GM19351 (cell line): ENCODE data around the gene APBA1.
A peak's percentile ranks its signal among the peaks of the same experiment; 100 is the strongest.

ENCODE experiments used
- ATAC-seq: cut with Tn5 transposase; IDR thresholded peaks from one replicate; pipeline ENCODE4 v1.9.1; 2021; ENCODE audit warnings: mild to moderate bottlenecking, moderate library complexity; ENCODE audit not compliant: unreplicated experiment

APBA1 gene

GRCh38 chr9:69535911-69536310 lies 136.3 kb downstream of the APBA1 start:
- ATAC-seq, result no peak

- ATAC-seq, result no peak
Measured at GRCh38 chr9:69535286-69535832, 136.8 kb downstream of the APBA1 start.

GRCh38 chr9:69532396-69532795 lies 139.8 kb downstream of the APBA1 start:
- ATAC-seq, result no peak

GRCh38 chr9:69527454-69527853 lies 144.7 kb downstream of the APBA1 start:
- no peak for ATAC-seq

GRCh38 chr9:69526699-69527098 lies 145.5 kb downstream of the APBA1 start:
- no peak for ATAC-seq

GRCh38 chr9:69519470-69520240 lies 152.5 kb downstream of the APBA1 start:
- peak; percentile 88 for ATAC-seq

- no peak for ATAC-seq
Measured at GRCh38 chr9:69516353-69517322, 155.5 kb downstream of the APBA1 start.

GRCh38 chr9:69515810-69516209 lies 156.4 kb downstream of the APBA1 start:
- ATAC-seq, result no peak

- ATAC-seq, result no peak
Measured at GRCh38 chr9:69513141-69513820, 158.9 kb downstream of the APBA1 start.

GRCh38 chr9:69504058-69504457 lies 168.1 kb downstream of the APBA1 start:
- ATAC-seq, result no peak

- no peak for ATAC-seq
Measured at GRCh38 chr9:69502671-69503301, 169.4 kb downstream of the APBA1 start.

GRCh38 chr9:69500896-69501295 lies 171.3 kb downstream of the APBA1 start:
- no peak for ATAC-seq

- no peak for ATAC-seq
Measured at GRCh38 chr9:69499959-69500358, 172.2 kb downstream of the APBA1 start.

- ATAC-seq, result no peak
Measured at GRCh38 chr9:69499407-69499806, 172.8 kb downstream of the APBA1 start.

- no peak for ATAC-seq
Measured at GRCh38 chr9:69498470-69498869, 173.7 kb downstream of the APBA1 start.

GRCh38 chr9:69497816-69498215 lies 174.4 kb downstream of the APBA1 start:
- no peak for ATAC-seq

GRCh38 chr9:69496846-69497450 lies 175.2 kb downstream of the APBA1 start:
- no peak for ATAC-seq

- no peak for ATAC-seq
Measured at GRCh38 chr9:69495296-69495695, 176.9 kb downstream of the APBA1 start.

GRCh38 chr9:69494763-69495162 lies 177.4 kb downstream of the APBA1 start:
- ATAC-seq, result no peak

- ATAC-seq, result no peak
Measured at GRCh38 chr9:69494208-69494607, 178.0 kb downstream of the APBA1 start.
